Esophagus muscularis mucosa (tissue), 4 donors: ENCODE results near the gene MTCL1. TPM values are rescaled to one million over a fixed set of nuclear protein-coding genes. Genes with fewer than 3 reads are reported as not detected.

Experiments used
- DNase-seq: peaks from one replicate; pipeline ENCODE4 v3.0.0-alpha.2; 2017; ENCODE audit errors: extremely low spot score
- H3K27ac ChIP-seq, 4 donors: fragments of 200-600 bp; sonication (generic); replicated peaks in 1 of 4; 1 replicate in 3 of 4; 2 replicates in 1 of 4; pipeline ENCODE4 v1.5.1; 2016 to 2019; ENCODE audit warnings: mild to moderate bottlenecking in 1 of 4
- H3K27me3 ChIP-seq, 4 donors: fragments of 200-600 bp; sonication (generic); one replicate each; pipeline versions ENCODE4 v1.5.1 to v1.6.0; 2016 to 2019
- H3K36me3 ChIP-seq, 4 donors: fragments of 200-600 bp; sonication (generic); one replicate each; pipeline ENCODE4 v1.5.1; 2016 to 2019
- H3K4me1 ChIP-seq, 4 donors: fragments of 200-600 bp; sonication (generic); one replicate each; pipeline ENCODE4 v1.5.1; 2016 to 2019
- H3K4me3 ChIP-seq, 4 donors: fragments of 200-600 bp; sonication (generic); 1 replicate in 2 of 4; 2 replicates in 2 of 4; pipeline ENCODE4 v1.5.1; 2016 to 2019; ENCODE audit warnings: mild to moderate bottlenecking in 4 of 4, moderate library complexity in 1 of 4
- H3K9me3 ChIP-seq, 4 donors: fragments of 200-600 bp; sonication (generic); 1 replicate in 3 of 4; 2 replicates in 1 of 4; pipeline ENCODE4 v1.5.1; 2016 to 2019
- EP300 ChIP-seq: sonication (generic); formaldehyde crosslinking; IDR thresholded peaks from one replicate; pipeline ENCODE4 v1.6.1; 2017; ENCODE audit warnings: antibody characterized with exemption
- POLR2A ChIP-seq: fragments of 450-650 bp; IDR thresholded peaks from one replicate; pipeline ENCODE4 v1.6.1; 2017; ENCODE audit warnings: antibody characterized with exemption, moderate library complexity, mild to moderate bottlenecking, low read depth
- POLR2AphosphoS5 ChIP-seq, 2 donors: sonication (generic); formaldehyde crosslinking; IDR thresholded peaks; one replicate each; pipeline ENCODE4 v1.6.1; 2017; ENCODE audit warnings: antibody characterized with exemption in 2 of 2
- WGBS: methylation state at CpG from one replicate; pipeline ENCODE4 v1.1.5; 2018; 5-methylcytosine and 5-hydroxymethylcytosine counted together
- intact Hi-C: fragments of 100-400 bp; cut with DNase I; formaldehyde crosslinking; loops from one replicate; pipeline ENCODE4 v1.15.1; 2023
- total RNA-seq, 4 donors: library from RNA; depleted of rRNA; stranded (reverse); fragments of >200 nt; gene quantifications; one replicate each; pipeline versions ENCODE4 v1.1.0 to v1.2.1, GENCODE V29; 2016
- TF ChIP-seq, protein P1 (sequence below), 3 experiments: fragments of 200-600 bp in 2 of 3; fragments of 450-650 bp in 1 of 3; sonication (generic) in 2 of 3; IDR thresholded peaks; one replicate each; pipeline ENCODE4 v1.5.1; 2017 to 2019; ENCODE audit warnings: antibody characterized with exemption in 3 of 3, mild to moderate bottlenecking in 2 of 3, moderate library complexity in 1 of 3

MTCL1 gene
- total RNA-seq, 4 donors from 2014 or later, result 32.3 to 48.0 (median 38.6) TPM

- Histone ChIP-seq H3K4me3 (no peak overlapping the region), H3K27me3 (no peaks in the 10 kb centered on the region), H3K27ac (no peak overlapping the region), H3K9me3 (no peaks in the 10 kb centered on the region), H3K36me3 (peaks cover 4 to 21% (median 7%) of the 10 kb centered on the region in 4 donors), H3K4me1 (peaks cover 0 to 44% (median 15%) of the 10 kb centered on the region in 4 donors)
- no peak for TF ChIP-seq POLR2A
- TF ChIP-seq, protein P1, sequence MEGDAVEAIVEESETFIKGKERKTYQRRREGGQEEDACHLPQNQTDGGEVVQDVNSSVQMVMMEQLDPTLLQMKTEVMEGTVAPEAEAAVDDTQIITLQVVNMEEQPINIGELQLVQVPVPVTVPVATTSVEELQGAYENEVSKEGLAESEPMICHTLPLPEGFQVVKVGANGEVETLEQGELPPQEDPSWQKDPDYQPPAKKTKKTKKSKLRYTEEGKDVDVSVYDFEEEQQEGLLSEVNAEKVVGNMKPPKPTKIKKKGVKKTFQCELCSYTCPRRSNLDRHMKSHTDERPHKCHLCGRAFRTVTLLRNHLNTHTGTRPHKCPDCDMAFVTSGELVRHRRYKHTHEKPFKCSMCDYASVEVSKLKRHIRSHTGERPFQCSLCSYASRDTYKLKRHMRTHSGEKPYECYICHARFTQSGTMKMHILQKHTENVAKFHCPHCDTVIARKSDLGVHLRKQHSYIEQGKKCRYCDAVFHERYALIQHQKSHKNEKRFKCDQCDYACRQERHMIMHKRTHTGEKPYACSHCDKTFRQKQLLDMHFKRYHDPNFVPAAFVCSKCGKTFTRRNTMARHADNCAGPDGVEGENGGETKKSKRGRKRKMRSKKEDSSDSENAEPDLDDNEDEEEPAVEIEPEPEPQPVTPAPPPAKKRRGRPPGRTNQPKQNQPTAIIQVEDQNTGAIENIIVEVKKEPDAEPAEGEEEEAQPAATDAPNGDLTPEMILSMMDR (IDR thresholded peaks at IDR 0.05), result no peak
- TF ChIP-seq POLR2AphosphoS5 (IDR thresholded peaks at IDR 0.05), result no peak
- TF ChIP-seq EP300, result no peak
- intact Hi-C loops, result no loop called here
- WGBS, result 68% methylated on average over 4 of the region's 4 CpGs
- DNase-seq, result no peak
These were observed 85.9 kb downstream of the MTCL1 start for GRCh38 chr18:8791171-8791651.

- Histone ChIP-seq H3K36me3 (peaks cover 0 to 13% (median 3%) of the 10 kb centered on the region in 4 donors), H3K27ac (peak overlapping the region in 2 of 4 donors; percentile 6 to 29), H3K9me3 (no peaks in the 10 kb centered on the region), H3K4me1 (peaks cover 0 to 49% (median 27%) of the 10 kb centered on the region in 4 donors), H3K27me3 (no peaks in the 10 kb centered on the region), H3K4me3 (no peak overlapping the region)
- 92% methylated on average over 11 of the region's 16 CpGs for WGBS
- intact Hi-C loops, result no loop called here
- no peak for TF ChIP-seq POLR2A
- TF ChIP-seq, protein P1 (IDR thresholded peaks at IDR 0.05), result no peak
- no peak for TF ChIP-seq EP300
- TF ChIP-seq POLR2AphosphoS5 (IDR thresholded peaks at IDR 0.05), result no peak
- DNase-seq, result no peak
These were observed 87.4 kb downstream of the MTCL1 start for GRCh38 chr18:8792688-8793316.

DNA sequence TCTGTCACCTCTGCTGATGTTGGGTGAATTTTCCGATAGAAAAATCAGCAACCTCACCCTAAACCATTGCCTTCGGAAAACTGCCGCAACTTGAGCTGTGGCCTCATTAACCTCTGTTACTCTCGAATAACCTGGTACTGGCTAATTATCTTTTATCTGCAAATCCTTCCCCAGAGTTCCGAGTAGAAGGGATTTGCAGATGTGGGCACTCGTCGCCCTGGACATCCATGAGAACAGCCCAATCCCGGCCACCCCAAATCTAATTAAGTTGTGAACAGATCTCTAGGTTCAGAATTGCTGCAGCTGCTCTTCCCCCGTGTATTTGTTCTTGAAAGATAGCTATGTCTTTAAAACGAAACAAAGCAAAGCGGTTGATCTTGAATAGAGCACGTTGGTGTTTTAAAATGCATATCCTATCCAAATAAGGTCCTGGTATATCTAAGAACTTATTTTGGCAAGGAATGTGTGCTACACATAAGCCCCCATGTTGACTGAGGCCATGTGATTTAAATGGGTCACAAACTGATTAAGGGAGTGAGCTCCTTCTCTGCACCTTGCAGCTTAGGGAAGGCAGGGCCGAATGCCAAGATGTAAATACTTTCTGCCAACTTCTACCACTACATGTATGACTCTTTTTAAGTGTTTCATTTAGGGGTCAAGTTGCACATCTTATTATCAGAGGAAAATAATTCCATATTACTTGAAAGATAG is 88.2 kb downstream of the MTCL1 start:
- TF ChIP-seq POLR2AphosphoS5 (IDR thresholded peaks at IDR 0.05) (no peak), POLR2A (no peak), EP300 (no peak)
- TF ChIP-seq, protein P1 (IDR thresholded peaks at IDR 0.05), result no peak
- Histone ChIP-seq H3K27ac (peak overlapping the region in 2 of 4 donors; percentile 6 to 29), H3K4me3 (no peak overlapping the region), H3K27me3 (no peaks in the 10 kb centered on the region), H3K9me3 (no peaks in the 10 kb centered on the region), H3K36me3 (peaks cover 0 to 15% (median 3%) of the 10 kb centered on the region in 4 donors), H3K4me1 (peaks cover 0 to 52% (median 33%) of the 10 kb centered on the region in 4 donors)
- DNase-seq, result no peak
- intact Hi-C loops, result no loop called here
- 81% methylated on average over 13 of the region's 13 CpGs for WGBS

GRCh38 chr18:8794156-8794933 is 89.0 kb downstream of the MTCL1 start:
- TF ChIP-seq, protein P1 (IDR thresholded peaks at IDR 0.05), result no peak
- TF ChIP-seq POLR2A (no peak), POLR2AphosphoS5 (IDR thresholded peaks at IDR 0.05) (no peak), EP300 (no peak)
- Histone ChIP-seq H3K36me3 (peaks cover 0 to 15% (median 3%) of the 10 kb centered on the region in 4 donors), H3K4me3 (no peak overlapping the region), H3K27ac (peak overlapping the region in 2 of 4 donors; percentile 2 to 25), H3K9me3 (no peaks in the 10 kb centered on the region), H3K27me3 (no peaks in the 10 kb centered on the region), H3K4me1 (peaks cover 6 to 55% (median 41%) of the 10 kb centered on the region in 4 donors)
- WGBS, result 87% methylated on average over 12 of the region's 12 CpGs
- no peak for DNase-seq
- intact Hi-C loops, result no loop called here
